ENCODE measurements around the gene MDH2.

GRCh38 chr7:76040126-76040525 lies 7.8 kb upstream of the MDH2 start:
- TF ChIP-seq MAX (IDR thresholded peaks at IDR 0.05) (no peak), RAD21 (IDR thresholded peaks at IDR 0.05) (no peak), HNF4G (IDR thresholded peaks at IDR 0.05) (no peak), YY1 (IDR thresholded peaks at IDR 0.05) (no peak), GABPA (IDR thresholded peaks at IDR 0.05 in 1 of 2, conservative IDR thresholded peaks at IDR 0.05 in 1 of 2) (no peak), ATF3 (IDR thresholded peaks at IDR 0.05) (no peak), NR2F2 (IDR thresholded peaks at IDR 0.05) (no peak), EGR1 (IDR thresholded peaks at IDR 0.05; ENCODE audit: low read depth in 2 of 2) (no peak), SP1 (IDR thresholded peaks at IDR 0.05) (no peak), HNF4A (conservative IDR thresholded peaks at IDR 0.05) (no peak), ZBTB33 (IDR thresholded peaks at IDR 0.05) (no peak), TAF1 (conservative IDR thresholded peaks at IDR 0.05) (no peak)
- TF ChIP-seq, protein P1, sequence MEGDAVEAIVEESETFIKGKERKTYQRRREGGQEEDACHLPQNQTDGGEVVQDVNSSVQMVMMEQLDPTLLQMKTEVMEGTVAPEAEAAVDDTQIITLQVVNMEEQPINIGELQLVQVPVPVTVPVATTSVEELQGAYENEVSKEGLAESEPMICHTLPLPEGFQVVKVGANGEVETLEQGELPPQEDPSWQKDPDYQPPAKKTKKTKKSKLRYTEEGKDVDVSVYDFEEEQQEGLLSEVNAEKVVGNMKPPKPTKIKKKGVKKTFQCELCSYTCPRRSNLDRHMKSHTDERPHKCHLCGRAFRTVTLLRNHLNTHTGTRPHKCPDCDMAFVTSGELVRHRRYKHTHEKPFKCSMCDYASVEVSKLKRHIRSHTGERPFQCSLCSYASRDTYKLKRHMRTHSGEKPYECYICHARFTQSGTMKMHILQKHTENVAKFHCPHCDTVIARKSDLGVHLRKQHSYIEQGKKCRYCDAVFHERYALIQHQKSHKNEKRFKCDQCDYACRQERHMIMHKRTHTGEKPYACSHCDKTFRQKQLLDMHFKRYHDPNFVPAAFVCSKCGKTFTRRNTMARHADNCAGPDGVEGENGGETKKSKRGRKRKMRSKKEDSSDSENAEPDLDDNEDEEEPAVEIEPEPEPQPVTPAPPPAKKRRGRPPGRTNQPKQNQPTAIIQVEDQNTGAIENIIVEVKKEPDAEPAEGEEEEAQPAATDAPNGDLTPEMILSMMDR (IDR thresholded peaks at IDR 0.05; ENCODE audit: low read depth, low read length, missing input control) = no peak
- TF ChIP-seq, protein P2, sequence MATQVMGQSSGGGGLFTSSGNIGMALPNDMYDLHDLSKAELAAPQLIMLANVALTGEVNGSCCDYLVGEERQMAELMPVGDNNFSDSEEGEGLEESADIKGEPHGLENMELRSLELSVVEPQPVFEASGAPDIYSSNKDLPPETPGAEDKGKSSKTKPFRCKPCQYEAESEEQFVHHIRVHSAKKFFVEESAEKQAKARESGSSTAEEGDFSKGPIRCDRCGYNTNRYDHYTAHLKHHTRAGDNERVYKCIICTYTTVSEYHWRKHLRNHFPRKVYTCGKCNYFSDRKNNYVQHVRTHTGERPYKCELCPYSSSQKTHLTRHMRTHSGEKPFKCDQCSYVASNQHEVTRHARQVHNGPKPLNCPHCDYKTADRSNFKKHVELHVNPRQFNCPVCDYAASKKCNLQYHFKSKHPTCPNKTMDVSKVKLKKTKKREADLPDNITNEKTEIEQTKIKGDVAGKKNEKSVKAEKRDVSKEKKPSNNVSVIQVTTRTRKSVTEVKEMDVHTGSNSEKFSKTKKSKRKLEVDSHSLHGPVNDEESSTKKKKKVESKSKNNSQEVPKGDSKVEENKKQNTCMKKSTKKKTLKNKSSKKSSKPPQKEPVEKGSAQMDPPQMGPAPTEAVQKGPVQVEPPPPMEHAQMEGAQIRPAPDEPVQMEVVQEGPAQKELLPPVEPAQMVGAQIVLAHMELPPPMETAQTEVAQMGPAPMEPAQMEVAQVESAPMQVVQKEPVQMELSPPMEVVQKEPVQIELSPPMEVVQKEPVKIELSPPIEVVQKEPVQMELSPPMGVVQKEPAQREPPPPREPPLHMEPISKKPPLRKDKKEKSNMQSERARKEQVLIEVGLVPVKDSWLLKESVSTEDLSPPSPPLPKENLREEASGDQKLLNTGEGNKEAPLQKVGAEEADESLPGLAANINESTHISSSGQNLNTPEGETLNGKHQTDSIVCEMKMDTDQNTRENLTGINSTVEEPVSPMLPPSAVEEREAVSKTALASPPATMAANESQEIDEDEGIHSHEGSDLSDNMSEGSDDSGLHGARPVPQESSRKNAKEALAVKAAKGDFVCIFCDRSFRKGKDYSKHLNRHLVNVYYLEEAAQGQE (IDR thresholded peaks at IDR 0.05) = no peak

Measured in liver (tissue), 3 donors.